UCSD-AML1 (cell line): ENCODE results near the gene ST3GAL4.
A peak's percentile ranks its signal among the peaks of the same experiment; 100 is the strongest.
"Not testable (repeated sequence)": the region's sequence is repeated elsewhere in the genome, so short reads cannot be mapped to it uniquely, and the experiment has no call there.

ENCODE experiments used
- DNase-seq: peaks from one replicate; lab custom pipeline; 2025; ENCODE audit not compliant: unreplicated experiment; lab: John Stamatoyannopoulos, UW

ST3GAL4 gene

GRCh38 chr11:126345759-126346585 is 9.5 kb upstream of the ST3GAL4 start:
- DNase-seq, result peak; percentile 75

GRCh38 chr11:126346586-126346940 is 8.9 kb upstream of the ST3GAL4 start:
- no peak for DNase-seq

GRCh38 chr11:126346946-126347345 is 8.5 kb upstream of the ST3GAL4 start:
- not testable (repeated sequence) for DNase-seq

GRCh38 chr11:126347751-126348668 is 7.5 kb upstream of the ST3GAL4 start:
- no peak for DNase-seq

- no peak for DNase-seq
Measured at GRCh38 chr11:126348806-126349582, 6.5 kb upstream of the ST3GAL4 start.

- DNase-seq, result no peak
Measured at GRCh38 chr11:126350836-126351235, 4.7 kb upstream of the ST3GAL4 start.

GRCh38 chr11:126352163-126352562 is 3.3 kb upstream of the ST3GAL4 start:
- no peak for DNase-seq

- DNase-seq, result no peak
Measured at GRCh38 chr11:126352934-126353801, 2.3 kb upstream of the ST3GAL4 start.

- DNase-seq, result no peak
Measured at GRCh38 chr11:126354631-126355323, 709 bp upstream of the ST3GAL4 start.

- peak; percentile 42 for DNase-seq
Measured at GRCh38 chr11:126355926-126356897, 726 bp downstream of the ST3GAL4 start.

GRCh38 chr11:126357055-126357962 is 1.8 kb downstream of the ST3GAL4 start:
- DNase-seq, result no peak

- no peak for DNase-seq
Measured at GRCh38 chr11:126357969-126358762, 2.7 kb downstream of the ST3GAL4 start.

GRCh38 chr11:126358763-126359160 is 3.3 kb downstream of the ST3GAL4 start:
- DNase-seq, result no peak

GRCh38 chr11:126359431-126360048 is 4.1 kb downstream of the ST3GAL4 start:
- DNase-seq, result no peak

GRCh38 chr11:126360049-126360446 is 4.6 kb downstream of the ST3GAL4 start:
- no peak for DNase-seq

GRCh38 chr11:126361400-126361799 is 5.9 kb downstream of the ST3GAL4 start:
- DNase-seq, result no peak
